ENCODE measurements around the gene CACNA2D4.

CACNA2D4 gene

DNA sequence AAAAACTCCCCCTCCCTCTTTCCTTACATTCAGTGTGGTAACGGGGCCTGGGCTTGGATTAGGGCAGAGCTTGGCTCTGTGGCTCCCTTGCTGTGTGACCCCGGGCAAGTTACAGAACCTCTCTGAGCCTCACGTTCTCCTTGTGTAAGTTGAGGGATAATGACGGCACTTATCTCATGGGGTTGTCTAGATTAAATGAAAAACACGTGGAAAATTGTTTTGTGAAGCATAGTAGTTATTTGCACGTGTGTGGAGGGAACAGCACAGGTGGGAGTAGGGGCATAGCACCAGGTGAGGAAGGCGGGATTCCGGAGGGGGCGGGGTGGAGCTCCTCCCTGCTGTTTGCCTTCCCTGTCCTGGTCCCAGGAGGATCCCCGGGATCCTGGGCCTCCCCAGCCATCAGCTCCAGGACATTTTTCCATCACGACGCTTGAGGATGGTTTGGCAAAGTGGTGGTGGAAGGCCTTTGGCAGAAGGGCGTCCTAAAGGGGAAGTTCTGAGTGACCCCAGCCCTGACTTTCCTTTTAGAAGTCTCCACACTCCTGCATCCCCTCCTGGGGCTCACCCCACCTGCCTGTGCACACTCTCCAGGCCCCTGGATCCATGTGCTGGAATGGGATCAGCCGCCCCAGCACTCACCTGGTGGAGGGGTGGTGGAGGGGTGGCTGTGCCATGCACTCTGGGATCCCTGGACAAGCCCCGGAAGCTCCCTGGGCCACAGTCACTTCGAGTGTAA is 75.4 kb downstream of the CACNA2D4 start:
- DNase-seq: no peak

DNA sequence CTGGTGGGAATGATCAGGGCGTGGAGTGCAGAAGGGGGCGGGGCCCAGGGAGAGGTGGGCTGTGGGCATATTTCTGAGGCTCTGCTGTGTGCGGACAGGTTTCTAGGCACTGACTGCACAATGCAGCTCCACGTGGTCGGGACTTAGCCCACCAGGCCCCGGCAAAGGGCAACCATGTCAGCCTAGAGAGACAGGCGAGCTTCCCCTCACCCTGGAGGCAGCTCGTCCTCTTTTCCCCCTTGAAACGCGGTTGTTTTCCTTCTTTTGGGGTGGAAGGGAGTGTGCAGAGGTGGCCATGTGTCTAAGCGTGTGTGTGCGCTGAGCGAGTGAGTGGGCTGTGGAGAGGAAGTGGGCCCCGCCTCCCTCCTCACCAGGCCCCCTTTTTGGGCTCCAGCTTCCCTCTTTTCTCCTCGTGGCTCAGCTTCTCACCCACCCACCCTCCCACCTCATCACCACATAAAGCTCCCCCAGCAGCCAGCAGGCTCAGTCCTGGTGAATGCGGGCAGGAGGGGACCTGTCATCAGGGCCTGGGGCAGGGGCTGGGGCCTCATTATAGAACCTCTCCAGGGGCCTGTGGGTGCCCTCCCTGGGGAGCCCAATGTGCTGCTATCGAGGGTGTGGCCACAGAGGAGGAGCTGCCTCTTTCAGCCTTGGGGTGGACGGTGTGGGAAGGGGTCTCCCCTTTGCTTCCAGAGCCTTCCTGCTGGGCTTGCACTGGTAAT is 76.1 kb downstream of the CACNA2D4 start:
- DNase-seq: no peak

- DNase-seq: no peak
These were observed 76.8 kb downstream of the CACNA2D4 start for GRCh38 chr12:1841586-1842182.

DNA sequence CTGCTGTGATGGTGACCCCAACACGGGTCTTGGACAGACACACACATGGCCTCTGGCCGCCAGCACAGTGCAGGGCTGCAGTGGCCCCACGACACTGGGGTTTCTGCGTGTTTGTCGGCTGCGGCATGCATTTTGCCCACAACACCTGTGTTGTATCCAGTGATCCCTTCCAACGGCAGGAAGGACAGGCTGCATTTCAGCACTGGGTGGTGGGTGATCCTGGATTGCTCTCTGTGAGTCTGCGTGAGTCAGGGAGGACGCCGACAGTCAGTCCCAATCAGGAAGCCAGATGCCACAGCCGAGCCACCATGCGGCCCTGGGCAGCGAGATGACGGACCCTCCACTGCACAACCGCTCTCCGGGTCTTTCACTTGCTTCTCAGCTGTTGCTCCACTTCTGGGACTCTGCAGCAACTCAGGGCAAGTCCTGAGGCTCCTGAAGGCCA is 77.4 kb downstream of the CACNA2D4 start:
- no peak for DNase-seq

DNA sequence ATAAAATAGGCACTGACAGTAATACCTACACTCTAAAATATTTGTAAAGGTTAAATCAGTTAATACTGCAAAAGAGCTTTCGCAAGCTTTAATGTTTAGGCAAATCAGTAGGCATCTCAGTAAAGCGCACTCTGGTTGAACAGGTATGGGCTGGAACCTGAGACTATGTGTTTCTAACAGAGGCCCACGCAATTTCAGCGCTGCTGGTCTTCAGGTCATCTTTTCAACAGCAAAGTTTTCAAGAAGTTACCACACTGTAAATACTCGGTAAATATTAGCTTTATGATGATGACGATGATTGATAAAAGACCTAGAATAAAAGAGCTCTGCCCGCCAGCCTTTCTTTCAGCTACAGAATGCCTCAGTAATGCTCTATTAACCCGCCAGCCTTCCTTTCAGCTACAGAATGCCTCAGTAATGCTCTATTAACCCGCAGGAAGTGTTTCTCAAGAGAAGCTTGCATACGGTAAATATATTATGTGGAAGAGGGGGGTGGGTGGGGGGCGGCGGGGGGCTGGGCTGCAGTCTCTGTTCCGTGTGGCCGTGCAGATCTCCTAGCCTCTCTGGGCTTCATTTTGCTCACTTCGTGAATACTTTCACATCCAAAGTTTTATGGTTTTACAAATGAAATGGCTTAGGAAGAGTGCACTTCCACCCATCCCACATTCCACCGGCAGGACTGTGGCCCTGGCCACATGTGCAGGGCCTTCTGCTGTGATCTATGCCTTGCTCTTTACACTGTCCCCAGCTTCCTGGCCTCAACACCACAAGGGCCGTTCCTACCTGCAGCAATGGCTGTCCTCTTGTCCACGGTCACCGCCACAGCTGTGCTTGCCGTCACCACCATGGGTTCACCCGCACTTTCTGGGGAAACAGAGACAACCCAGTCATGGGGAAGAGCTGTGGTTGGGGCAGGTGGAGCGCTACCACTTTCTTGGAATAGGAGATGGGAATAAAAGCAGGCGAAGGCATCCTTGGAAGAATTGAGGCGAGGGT is 78.2 kb downstream of the CACNA2D4 start:
- no peak for DNase-seq

- no peak for DNase-seq
These were observed 79.0 kb downstream of the CACNA2D4 start for GRCh38 chr12:1839464-1839863.

DNA sequence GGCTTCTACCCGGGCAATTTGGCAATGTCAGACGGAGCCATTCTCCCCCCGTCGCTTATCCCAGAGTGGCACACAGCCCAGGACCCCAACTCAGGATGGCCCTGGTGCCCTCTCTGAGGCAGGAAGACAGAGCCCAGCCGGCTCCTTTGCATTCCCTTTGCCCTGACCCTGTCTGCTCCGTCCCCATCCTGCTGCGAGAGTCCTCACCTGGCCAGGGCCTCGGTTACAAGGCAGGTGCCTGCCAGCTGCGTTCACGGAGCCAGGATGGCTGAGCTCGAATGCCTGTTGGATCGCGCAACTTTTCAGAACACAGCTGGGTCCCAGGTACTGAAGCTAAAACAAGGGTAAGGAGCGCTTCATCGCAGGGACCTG is 79.5 kb downstream of the CACNA2D4 start:
- no peak for DNase-seq

- DNase-seq: no peak
These were observed 80.1 kb downstream of the CACNA2D4 start for GRCh38 chr12:1838205-1838993.

DNA sequence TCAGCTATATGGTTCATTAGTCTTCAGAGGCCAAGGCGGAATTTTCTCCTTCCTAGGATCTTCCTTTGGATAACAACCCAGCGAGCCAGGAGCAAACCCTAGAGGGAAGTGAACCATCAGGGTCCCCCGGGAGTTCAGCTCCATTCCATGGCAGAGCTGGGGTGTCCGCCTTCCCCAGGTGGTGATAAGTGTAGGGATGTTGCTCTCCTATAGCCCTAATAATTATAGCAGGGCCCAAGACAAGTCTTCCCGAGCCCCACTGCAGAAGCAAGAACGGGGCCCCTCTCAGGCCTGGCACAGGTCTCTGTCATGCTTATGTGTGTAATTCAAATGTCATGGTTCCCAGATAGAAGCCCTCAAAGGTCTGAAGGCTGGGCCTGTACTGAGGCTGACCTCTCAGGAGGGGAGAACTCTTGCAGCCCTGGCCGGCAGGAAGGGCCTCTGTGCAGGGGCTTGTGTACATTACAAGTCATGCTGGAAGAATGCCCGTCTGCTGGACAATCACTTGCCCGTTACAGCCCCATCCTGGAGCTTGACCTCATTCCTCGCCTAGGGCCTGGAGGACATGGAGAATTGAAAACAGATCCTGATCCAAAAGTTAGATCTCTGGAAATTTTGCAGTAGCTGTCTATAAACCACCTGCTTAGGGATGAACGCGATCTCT is 80.8 kb downstream of the CACNA2D4 start:
- DNase-seq: no peak

- no peak for DNase-seq
These were observed 81.5 kb downstream of the CACNA2D4 start for GRCh38 chr12:1836854-1837421.

DNA sequence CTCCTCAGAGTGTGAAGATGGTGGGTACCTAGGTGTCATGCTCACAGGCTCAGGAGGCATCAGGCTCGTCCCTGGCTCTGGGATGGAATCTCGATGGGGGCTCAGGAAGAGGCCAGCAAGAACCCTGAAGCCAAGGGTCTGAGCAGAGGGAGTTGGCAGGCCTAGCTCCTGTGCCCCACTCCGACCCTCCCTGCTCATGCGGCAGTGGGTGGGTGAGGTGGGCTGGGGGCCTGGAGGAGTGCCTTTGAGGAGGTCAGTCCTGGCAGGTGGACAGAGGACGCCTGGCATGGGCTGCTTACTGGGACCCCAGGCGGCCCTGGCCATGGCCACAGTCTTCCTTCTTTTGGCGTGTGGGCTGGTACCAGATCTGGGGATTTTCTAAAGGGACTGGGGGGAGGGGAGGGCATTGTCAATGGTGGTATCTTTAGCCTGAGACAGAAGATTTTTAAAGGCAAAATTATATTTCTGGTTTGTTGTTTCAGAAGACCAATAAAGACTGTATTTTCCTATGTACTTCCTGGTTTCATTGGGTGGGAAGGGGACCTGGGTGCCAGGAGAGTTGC is 82.1 kb downstream of the CACNA2D4 start:
- DNase-seq: no peak

GRCh38 chr12:1835211-1836131 is 83.0 kb downstream of the CACNA2D4 start:
- DNase-seq: no peak

- no peak for DNase-seq
These were observed 84.1 kb downstream of the CACNA2D4 start for GRCh38 chr12:1834186-1834925.

DNA sequence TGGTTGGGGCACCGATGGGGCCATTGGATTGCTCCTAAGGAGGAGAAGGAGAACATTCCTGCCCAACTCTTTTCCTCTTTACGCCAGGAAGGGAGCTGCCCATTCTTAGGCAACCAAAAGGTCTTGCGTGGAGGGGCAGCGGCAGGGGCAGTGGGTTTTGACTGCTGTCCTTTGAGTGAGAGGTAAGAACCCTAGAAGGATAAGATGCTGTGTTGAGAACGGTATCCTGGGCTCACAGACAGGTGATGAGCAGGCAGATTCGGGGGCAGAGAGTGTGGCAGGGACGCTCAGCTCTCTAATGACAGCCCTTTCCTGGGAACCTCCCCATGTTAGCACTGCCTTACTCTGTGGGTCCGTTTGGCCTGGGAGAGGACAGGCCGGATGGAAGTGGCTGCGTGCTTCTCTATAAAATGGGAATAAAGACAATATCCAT is 84.8 kb downstream of the CACNA2D4 start:
- DNase-seq: no peak

- no peak for DNase-seq
These were observed 85.5 kb downstream of the CACNA2D4 start for GRCh38 chr12:1832801-1833595.

- no peak for DNase-seq
These were observed 87.2 kb downstream of the CACNA2D4 start for GRCh38 chr12:1830981-1831963.
